ENCODE measurements around the gene UBE2C. TPM values are rescaled to one million over a fixed set of nuclear protein-coding genes. Genes with fewer than 3 reads are reported as not detected.
A peak's percentile ranks its signal among the peaks of the same experiment; 100 is the strongest.

UBE2C gene
- total and polyA plus RNA-seq, 10 donors = 3.0 to 56.4 (median 13.5) TPM

DNA sequence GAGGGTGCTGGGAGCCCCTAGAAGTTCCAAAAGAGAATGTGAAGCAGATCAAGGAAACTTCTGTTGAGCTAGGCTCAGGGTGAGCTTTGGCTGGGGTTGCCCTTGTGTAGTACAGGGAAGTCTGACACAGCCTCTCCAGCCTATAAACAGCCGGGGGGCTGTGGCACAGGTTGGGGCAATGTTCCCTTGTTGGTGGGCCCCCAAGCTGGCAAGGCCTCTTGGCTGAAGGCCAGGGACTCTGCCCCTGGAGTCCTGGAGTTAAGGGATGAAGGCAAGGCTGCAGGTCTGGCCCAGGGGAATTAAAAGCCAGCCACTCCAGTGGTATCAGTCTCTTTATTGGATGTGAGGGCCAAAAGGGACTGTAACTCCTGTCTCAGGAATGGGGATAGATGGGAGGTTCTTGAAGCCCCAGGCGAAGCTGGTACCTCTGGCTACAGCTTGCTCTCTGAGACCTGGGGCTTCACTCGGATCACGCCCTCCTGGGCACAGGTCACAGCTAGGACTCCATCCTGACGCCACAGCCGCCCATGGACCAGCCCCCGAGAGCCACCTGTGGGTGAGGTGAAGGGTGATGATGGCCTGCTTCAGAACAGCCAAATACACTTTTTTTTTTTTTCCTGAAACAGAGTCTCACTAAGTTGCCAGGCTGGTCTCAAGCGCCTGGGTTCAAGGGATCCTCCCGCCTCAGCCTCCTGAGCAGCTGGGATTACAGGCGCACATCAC lies 29.1 kb downstream of the UBE2C start:
- DNase-seq = no peak
- Histone ChIP-seq H3K27me3 (replicated peaks in 1 of 7) (no peaks in the 10 kb centered on the region), H3K9me3 (no peaks in the 10 kb centered on the region), H3K4me1 (peaks cover 9 to 50% (median 24%) of the 10 kb centered on the region in 6 donors), H3K4me3 (no peak overlapping the region), H3K36me3 (peaks cover 3 to 89% (median 53%) of the 10 kb centered on the region in 6 donors), H3K27ac (peak overlapping the region in 7 of 8 donors; percentile 9 to 78 (median 58))
- WGBS, 5 donors = 83 to 97% (median 93%) methylated on average over 8 to 10 of the region's 10 CpGs
- TF ChIP-seq POLR2A (IDR thresholded peaks at IDR 0.05) = no peak
- peak in 1 of 3 donors; percentile 17 for TF ChIP-seq POLR2AphosphoS5 (IDR thresholded peaks at IDR 0.05)
- TF ChIP-seq, protein P1, sequence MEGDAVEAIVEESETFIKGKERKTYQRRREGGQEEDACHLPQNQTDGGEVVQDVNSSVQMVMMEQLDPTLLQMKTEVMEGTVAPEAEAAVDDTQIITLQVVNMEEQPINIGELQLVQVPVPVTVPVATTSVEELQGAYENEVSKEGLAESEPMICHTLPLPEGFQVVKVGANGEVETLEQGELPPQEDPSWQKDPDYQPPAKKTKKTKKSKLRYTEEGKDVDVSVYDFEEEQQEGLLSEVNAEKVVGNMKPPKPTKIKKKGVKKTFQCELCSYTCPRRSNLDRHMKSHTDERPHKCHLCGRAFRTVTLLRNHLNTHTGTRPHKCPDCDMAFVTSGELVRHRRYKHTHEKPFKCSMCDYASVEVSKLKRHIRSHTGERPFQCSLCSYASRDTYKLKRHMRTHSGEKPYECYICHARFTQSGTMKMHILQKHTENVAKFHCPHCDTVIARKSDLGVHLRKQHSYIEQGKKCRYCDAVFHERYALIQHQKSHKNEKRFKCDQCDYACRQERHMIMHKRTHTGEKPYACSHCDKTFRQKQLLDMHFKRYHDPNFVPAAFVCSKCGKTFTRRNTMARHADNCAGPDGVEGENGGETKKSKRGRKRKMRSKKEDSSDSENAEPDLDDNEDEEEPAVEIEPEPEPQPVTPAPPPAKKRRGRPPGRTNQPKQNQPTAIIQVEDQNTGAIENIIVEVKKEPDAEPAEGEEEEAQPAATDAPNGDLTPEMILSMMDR (IDR thresholded peaks at IDR 0.05 in 8 of 11, conservative IDR thresholded peaks at IDR 0.05 in 3 of 11) = no peak
- intact Hi-C loops (cut with DNase I; ENCODE audit: low total_unique reads) = no loop called here

DNA sequence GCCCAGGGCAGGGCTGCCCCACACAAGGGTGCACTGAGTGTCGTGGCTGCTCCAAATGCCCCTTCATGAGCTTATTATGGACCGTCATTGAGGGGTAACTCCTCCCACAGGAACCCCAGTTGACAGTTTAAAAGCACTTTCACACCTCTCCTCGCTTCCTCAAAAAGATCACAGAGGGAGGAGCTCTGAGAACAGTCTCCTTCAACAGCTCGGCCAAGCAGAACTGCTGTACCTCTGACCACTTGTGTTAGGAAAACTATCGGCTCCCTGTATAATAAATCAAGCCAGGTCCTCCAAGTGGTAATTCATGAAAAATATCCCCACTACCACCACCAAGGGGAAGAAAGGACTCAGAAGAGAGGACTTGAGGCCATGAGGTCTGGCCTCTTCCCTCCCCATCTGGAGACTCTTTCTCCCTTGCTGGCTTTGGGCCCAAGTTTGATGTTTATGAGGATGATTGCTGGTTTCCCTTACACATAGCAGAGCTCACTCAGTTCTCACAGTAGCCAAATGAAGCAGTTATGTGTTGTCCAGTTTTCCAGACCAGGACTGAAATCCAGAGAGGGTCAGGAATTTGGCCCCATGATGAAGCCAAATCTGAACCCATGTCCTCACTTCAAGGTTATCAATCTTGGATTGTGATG lies 29.8 kb downstream of the UBE2C start:
- Histone ChIP-seq H3K4me3 (no peak overlapping the region), H3K4me1 (peaks cover 9 to 48% (median 19%) of the 10 kb centered on the region in 6 donors), H3K27ac (peak overlapping the region; percentile 9 to 78 (median 52)), H3K9me3 (no peaks in the 10 kb centered on the region), H3K27me3 (replicated peaks in 1 of 7) (no peaks in the 10 kb centered on the region), H3K36me3 (peaks cover 3 to 96% (median 59%) of the 10 kb centered on the region in 6 donors)
- 6 to 30% (median 25%) methylated on average over 1 to 5 of the region's 5 CpGs for WGBS, 5 donors
- intact Hi-C loops (cut with DNase I; ENCODE audit: low total_unique reads) = no loop called here
- TF ChIP-seq, protein P1 (IDR thresholded peaks at IDR 0.05 in 8 of 11, conservative IDR thresholded peaks at IDR 0.05 in 3 of 11) = no peak
- TF ChIP-seq POLR2A (IDR thresholded peaks at IDR 0.05) (no peak), POLR2AphosphoS5 (IDR thresholded peaks at IDR 0.05) (no peak)
- DNase-seq = no peak

DNA sequence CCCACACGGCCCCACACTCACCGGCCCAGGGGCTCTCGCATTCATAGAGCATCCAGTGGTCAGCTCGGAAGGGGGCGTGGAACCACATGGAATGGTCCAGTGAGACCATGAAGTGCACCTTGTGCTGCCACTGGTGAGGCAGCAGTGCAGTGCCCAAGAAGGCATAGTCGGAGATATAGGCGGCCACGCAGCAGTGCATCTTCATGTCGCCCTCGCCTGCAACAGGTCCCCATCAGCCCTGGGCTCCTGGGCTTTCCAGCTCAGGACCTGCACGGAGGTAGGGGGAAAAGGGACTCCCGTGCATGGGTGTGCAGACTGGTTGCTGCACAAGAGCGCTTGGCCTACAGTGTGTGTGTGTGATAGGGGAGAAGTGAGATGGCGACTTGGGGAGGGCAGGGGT lies 31.1 kb downstream of the UBE2C start:
- Histone ChIP-seq H3K36me3 (peaks cover 3 to 100% (median 65%) of the 10 kb centered on the region in 6 donors), H3K27ac (peak overlapping the region in 3 of 8 donors; percentile 63 to 78 (median 66)), H3K4me3 (no peak overlapping the region), H3K27me3 (replicated peaks in 1 of 7) (no peaks in the 10 kb centered on the region), H3K4me1 (peaks cover 9 to 45% (median 17%) of the 10 kb centered on the region in 6 donors), H3K9me3 (no peaks in the 10 kb centered on the region)
- WGBS, 5 donors = 89 to 96% (median 94%) methylated on average over 13 to 14 of the region's 14 CpGs
- TF ChIP-seq, protein P1 (IDR thresholded peaks at IDR 0.05 in 8 of 11, conservative IDR thresholded peaks at IDR 0.05 in 3 of 11) = no peak
- TF ChIP-seq POLR2AphosphoS5 (IDR thresholded peaks at IDR 0.05) = peak; percentile 4 to 58 (median 42)
- intact Hi-C loops (cut with DNase I; ENCODE audit: low total_unique reads) = no loop called here
- no peak for DNase-seq

DNA sequence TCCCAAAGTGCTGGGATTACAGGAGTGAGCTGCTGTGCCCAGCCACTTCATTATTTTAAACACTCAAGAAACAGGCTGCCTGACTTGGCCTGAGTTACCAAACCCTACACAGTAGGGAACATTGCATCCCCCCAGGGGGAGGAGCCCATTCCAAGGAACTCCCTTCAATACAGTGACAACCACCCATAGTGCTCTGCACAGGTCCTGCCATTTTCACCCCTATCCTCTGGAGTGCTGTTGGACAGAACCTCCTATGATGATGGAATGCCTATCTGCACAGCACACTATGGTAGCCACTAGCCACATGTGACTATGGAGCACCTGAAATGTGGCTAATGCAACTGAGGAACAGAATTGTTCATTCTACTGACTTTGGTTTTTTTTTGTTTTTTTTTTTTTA lies 33.0 kb downstream of the UBE2C start:
- no peak overlapping the region for H3K27ac ChIP-seq
- no peaks in the 10 kb centered on the region for H3K9me3 ChIP-seq
- peaks cover 9 to 29% (median 17%) of the 10 kb centered on the region in 6 donors for H3K4me1 ChIP-seq
- no peaks in the 10 kb centered on the region for H3K27me3 ChIP-seq (replicated peaks in 1 of 7)
- peak; percentile 2 for DNase-seq
- peaks cover 3 to 100% (median 70%) of the 10 kb centered on the region in 6 donors for H3K36me3 ChIP-seq
- TF ChIP-seq, protein P1 (IDR thresholded peaks at IDR 0.05 in 8 of 11, conservative IDR thresholded peaks at IDR 0.05 in 3 of 11) = no peak
- TF ChIP-seq POLR2AphosphoS5 (IDR thresholded peaks at IDR 0.05) = no peak
- no peak for TF ChIP-seq POLR2A (IDR thresholded peaks at IDR 0.05)
- H3K4me3 ChIP-seq = no peak overlapping the region
- intact Hi-C loops (cut with DNase I; ENCODE audit: low total_unique reads) = no loop called here
